Endothelial cell (in vitro differentiated cells): Measurements from ENCODE around the gene CXCL11. TPM values are rescaled to one million over a fixed set of nuclear protein-coding genes. Genes with fewer than 3 reads are reported as not detected.

Source experiments
- DNase-seq: peaks from one replicate; pipeline ENCODE4 v3.0.0; 2021; ENCODE audit warnings: low spot score
- H3K27ac Mint-ChIP-seq: one replicate; pipeline ENCODE4 v1.8.0; 2021; ENCODE audit warnings: mixed read lengths, inconsistent platforms; ENCODE audit not compliant: unreplicated experiment
- H3K27me3 Mint-ChIP-seq: one replicate; pipeline ENCODE4 v1.8.0; 2021; ENCODE audit warnings: mild to moderate bottlenecking, moderate library complexity, mixed read lengths, inconsistent platforms; ENCODE audit not compliant: unreplicated experiment
- H3K36me3 Mint-ChIP-seq: one replicate; pipeline ENCODE4 v1.8.0; 2021; ENCODE audit warnings: mild to moderate bottlenecking, low read depth, mixed read lengths, inconsistent platforms; ENCODE audit not compliant: unreplicated experiment
- H3K4me1 Mint-ChIP-seq: one replicate; pipeline ENCODE4 v1.8.0; 2021; ENCODE audit warnings: mild to moderate bottlenecking, mixed read lengths, inconsistent platforms; ENCODE audit not compliant: unreplicated experiment
- H3K4me3 Mint-ChIP-seq: one replicate; pipeline ENCODE4 v1.8.0; 2021; ENCODE audit warnings: mild to moderate bottlenecking, mixed read lengths, inconsistent platforms; ENCODE audit not compliant: unreplicated experiment
- H3K9me3 Mint-ChIP-seq: one replicate; pipeline ENCODE4 v1.8.0; 2021; ENCODE audit warnings: mixed read lengths, inconsistent platforms; ENCODE audit not compliant: unreplicated experiment
- total RNA-seq: library from RNA; stranded (reverse); fragmentation: NEBNext Ultra II Directional; extraction: Animal tissue kit (Norgen Biotek cat#: 25700); gene quantifications from one replicate; pipeline ENCODE4 v1.2.1, GENCODE V29; 2021; ENCODE audit not compliant: unreplicated experiment
- TF ChIP-seq, protein P1 (sequence below): fragments of 200-600 bp; sonication (generic); IDR thresholded peaks from one replicate; pipeline ENCODE4 v1.5.0; 2021; ENCODE audit warnings: antibody characterized with exemption; ENCODE audit not compliant: unreplicated experiment

Gene CXCL11
- total RNA-seq, 1 donor from 2014 or later = not detected

GRCh38 chr4:76023389-76023788, 12.5 kb downstream of the CXCL11 start, which contains the start of gene CXCL10:
CXCL10 (minus strand) TSS chr4:76023497; CDS start chr4:76023431, 66 bp downstream.
- H3K36me3 Mint-ChIP-seq = no peaks in the 10 kb centered on the region
- H3K27ac Mint-ChIP-seq = no peak within 1 kb of the TSS
- TF ChIP-seq, protein P1, sequence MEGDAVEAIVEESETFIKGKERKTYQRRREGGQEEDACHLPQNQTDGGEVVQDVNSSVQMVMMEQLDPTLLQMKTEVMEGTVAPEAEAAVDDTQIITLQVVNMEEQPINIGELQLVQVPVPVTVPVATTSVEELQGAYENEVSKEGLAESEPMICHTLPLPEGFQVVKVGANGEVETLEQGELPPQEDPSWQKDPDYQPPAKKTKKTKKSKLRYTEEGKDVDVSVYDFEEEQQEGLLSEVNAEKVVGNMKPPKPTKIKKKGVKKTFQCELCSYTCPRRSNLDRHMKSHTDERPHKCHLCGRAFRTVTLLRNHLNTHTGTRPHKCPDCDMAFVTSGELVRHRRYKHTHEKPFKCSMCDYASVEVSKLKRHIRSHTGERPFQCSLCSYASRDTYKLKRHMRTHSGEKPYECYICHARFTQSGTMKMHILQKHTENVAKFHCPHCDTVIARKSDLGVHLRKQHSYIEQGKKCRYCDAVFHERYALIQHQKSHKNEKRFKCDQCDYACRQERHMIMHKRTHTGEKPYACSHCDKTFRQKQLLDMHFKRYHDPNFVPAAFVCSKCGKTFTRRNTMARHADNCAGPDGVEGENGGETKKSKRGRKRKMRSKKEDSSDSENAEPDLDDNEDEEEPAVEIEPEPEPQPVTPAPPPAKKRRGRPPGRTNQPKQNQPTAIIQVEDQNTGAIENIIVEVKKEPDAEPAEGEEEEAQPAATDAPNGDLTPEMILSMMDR = no peak
- peaks cover 2% of the 10 kb centered on the region for H3K27me3 Mint-ChIP-seq
- H3K4me3 Mint-ChIP-seq = no peak within 1 kb of the TSS
- no peak for DNase-seq
- no peaks in the 10 kb centered on the region for H3K4me1 Mint-ChIP-seq
- H3K9me3 Mint-ChIP-seq = no peaks in the 10 kb centered on the region

DNA sequence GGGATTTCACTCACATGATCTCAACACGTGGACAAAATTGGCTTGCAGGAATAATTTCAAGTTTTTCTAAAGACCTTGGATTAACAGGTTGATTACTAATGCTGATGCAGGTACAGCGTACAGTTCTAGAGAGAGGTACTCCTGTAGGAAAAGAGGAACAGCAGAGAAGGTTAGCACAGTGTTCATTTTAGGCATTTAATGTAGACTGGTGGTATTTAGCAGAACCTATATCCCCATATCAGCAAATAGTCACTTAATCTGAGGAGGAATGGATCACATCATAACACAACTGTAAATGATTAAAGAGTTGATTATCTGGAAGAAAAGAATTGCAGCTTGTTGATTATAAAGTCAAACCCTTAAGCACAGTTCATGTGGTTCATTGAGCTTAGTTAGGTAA, 13.2 kb downstream of the CXCL11 start:
- TF ChIP-seq, protein P1 = no peak
- no peak overlapping the region for H3K4me3 Mint-ChIP-seq
- H3K4me1 Mint-ChIP-seq = no peaks in the 10 kb centered on the region
- no peaks in the 10 kb centered on the region for H3K9me3 Mint-ChIP-seq
- H3K27me3 Mint-ChIP-seq = peaks cover 2% of the 10 kb centered on the region
- no peak for DNase-seq
- no peaks in the 10 kb centered on the region for H3K36me3 Mint-ChIP-seq
- no peak overlapping the region for H3K27ac Mint-ChIP-seq

DNA sequence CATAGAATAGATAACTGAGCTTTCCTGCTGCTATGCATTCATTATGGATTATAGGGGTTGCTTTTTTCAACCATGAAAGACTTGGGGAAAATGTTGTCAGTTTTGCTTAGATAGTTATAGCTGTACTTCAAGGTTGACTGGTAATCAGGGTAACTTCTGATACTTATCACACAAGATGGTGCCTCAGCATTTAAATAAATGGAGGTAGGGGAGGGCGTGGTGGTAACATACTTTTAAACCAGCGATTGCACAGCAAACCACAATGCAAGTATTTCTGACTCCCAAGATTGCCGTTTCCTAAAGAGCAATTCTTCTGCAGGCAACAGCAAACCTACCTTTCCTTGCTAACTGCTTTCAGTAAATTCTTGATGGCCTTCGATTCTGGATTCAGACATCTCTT, 13.8 kb downstream of the CXCL11 start:
- Mint-ChIP-seq H3K27me3 (peaks cover 2% of the 10 kb centered on the region), H3K4me1 (no peaks in the 10 kb centered on the region), H3K27ac (no peak overlapping the region), H3K4me3 (no peak overlapping the region), H3K36me3 (no peaks in the 10 kb centered on the region), H3K9me3 (no peaks in the 10 kb centered on the region)
- TF ChIP-seq, protein P1 = no peak
- DNase-seq = no peak

- no peak for DNase-seq
- Mint-ChIP-seq H3K4me3 (no peak overlapping the region), H3K9me3 (no peaks in the 10 kb centered on the region), H3K4me1 (peaks cover 4% of the 10 kb centered on the region), H3K27me3 (no peaks in the 10 kb centered on the region), H3K27ac (no peak overlapping the region), H3K36me3 (no peaks in the 10 kb centered on the region)
- TF ChIP-seq, protein P1 = no peak
These were observed 18.7 kb downstream of the CXCL11 start for GRCh38 chr4:76017056-76017686.

DNA sequence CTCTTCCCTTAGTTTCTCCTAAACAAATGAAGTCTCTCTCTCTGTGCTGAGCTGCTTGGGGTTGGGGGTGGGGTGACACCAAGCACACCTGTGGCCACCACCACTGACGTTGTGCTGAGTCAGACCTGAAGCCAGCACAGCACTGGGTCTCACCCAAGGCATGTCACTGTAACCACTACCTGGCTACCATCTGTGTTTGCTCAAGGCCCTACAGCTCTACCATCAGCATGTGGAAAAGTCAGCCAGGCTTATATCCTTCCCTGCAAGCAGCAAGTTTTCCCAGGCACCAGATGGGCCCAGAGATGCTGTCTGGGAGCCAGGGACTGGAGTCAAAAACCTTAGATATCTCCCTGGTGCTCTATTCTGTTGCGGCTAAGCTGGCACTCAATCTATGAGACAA, 19.5 kb downstream of the CXCL11 start:
- no peak overlapping the region for H3K27ac Mint-ChIP-seq
- DNase-seq = no peak

More for the DNA sequence above, 19.5 kb downstream of the CXCL11 start:
- Mint-ChIP-seq H3K27me3 (no peaks in the 10 kb centered on the region), H3K4me1 (peaks cover 9% of the 10 kb centered on the region), H3K9me3 (no peaks in the 10 kb centered on the region), H3K4me3 (no peak overlapping the region), H3K36me3 (no peaks in the 10 kb centered on the region)
- TF ChIP-seq, protein P1 = no peak
